HUDEP-2 (cell line): ENCODE results near the gene WT1.

ENCODE experiments used
- DNase-seq, 76 experiments: peaks; one replicate each; lab custom pipeline; 2025; ENCODE audit not compliant: unreplicated experiment in 76 of 76; lab: John Stamatoyannopoulos, UW

WT1 gene

DNA sequence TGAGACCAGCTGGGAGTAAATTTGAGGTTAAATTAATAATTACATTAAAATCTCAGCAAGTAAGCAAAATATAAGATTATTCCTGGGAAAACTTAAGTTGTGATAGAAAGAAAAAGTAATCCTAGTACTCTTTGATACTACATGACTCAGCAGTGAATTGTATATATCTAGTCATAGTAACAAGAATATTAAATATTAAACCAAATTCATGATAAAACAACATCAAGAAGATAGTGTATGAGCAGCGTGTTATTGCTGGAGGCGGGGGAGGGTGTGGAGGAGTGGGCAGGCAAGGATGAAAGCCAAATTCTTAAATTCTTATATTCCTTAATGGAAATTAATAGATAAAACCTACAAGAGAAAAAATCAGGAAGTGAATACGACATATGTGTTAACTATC lies 95.2 kb downstream of the WT1 start:
- DNase-seq: no peak
